ENCODE results near the gene AIG1.

AIG1 gene

GRCh38 chr6:143333749-143334520 lies 273.2 kb downstream of the AIG1 start:
- no peak for DNase-seq (ENCODE audit: low spot score)

GRCh38 chr6:143335865-143336264 lies 275.2 kb downstream of the AIG1 start:
- peak overlapping the region; percentile 97 for H3K27ac ChIP-seq (ENCODE audit: poor library complexity, severe bottlenecking)
- H3K36me3 ChIP-seq (ENCODE audit: low read depth), result peaks cover 21% of the 10 kb centered on the region
- no peaks in the 10 kb centered on the region for H3K27me3 ChIP-seq (ENCODE audit: insufficient read depth, poor library complexity, severe bottlenecking)
- H3K4me3 ChIP-seq (ENCODE audit: severe bottlenecking), result no peak overlapping the region
- ATAC-seq (ENCODE audit: low read depth) (no peak), DNase-seq (ENCODE audit: low spot score) (no peak)
- no peaks in the 10 kb centered on the region for H3K9me3 ChIP-seq (ENCODE audit: severe bottlenecking)
- TF ChIP-seq CTCF (IDR thresholded peaks at IDR 0.05; ENCODE audit: poor library complexity, severe bottlenecking), result no peak
- H3K4me1 ChIP-seq (ENCODE audit: insufficient read depth, poor library complexity, severe bottlenecking), result peaks cover 59% of the 10 kb centered on the region

More at GRCh38 chr6:143333749-143334520, 273.2 kb downstream of the AIG1 start:
- peaks cover 69% of the 10 kb centered on the region for H3K4me1 ChIP-seq (ENCODE audit: insufficient read depth, poor library complexity, severe bottlenecking)
- H3K27me3 ChIP-seq (ENCODE audit: insufficient read depth, poor library complexity, severe bottlenecking), result no peaks in the 10 kb centered on the region
- no peaks in the 10 kb centered on the region for H3K9me3 ChIP-seq (ENCODE audit: severe bottlenecking)
- H3K4me3 ChIP-seq (ENCODE audit: severe bottlenecking), result no peak overlapping the region
- peaks cover 21% of the 10 kb centered on the region for H3K36me3 ChIP-seq (ENCODE audit: low read depth)
- peak overlapping the region; percentile 97 for H3K27ac ChIP-seq (ENCODE audit: poor library complexity, severe bottlenecking)
- no peak for ATAC-seq (ENCODE audit: low read depth)
- TF ChIP-seq CTCF (IDR thresholded peaks at IDR 0.05; ENCODE audit: poor library complexity, severe bottlenecking), result no peak

- peak; percentile 31; the same call in 2 of the 3 replicates for ATAC-seq (ENCODE audit: low read depth)
- Histone ChIP-seq H3K4me1 (ENCODE audit: insufficient read depth, poor library complexity, severe bottlenecking) (peaks cover 59% of the 10 kb centered on the region), H3K36me3 (ENCODE audit: low read depth) (peaks cover 21% of the 10 kb centered on the region), H3K27ac (ENCODE audit: poor library complexity, severe bottlenecking) (peak overlapping the region; percentile 97), H3K9me3 (ENCODE audit: severe bottlenecking) (no peaks in the 10 kb centered on the region), H3K27me3 (ENCODE audit: insufficient read depth, poor library complexity, severe bottlenecking) (no peaks in the 10 kb centered on the region), H3K4me3 (ENCODE audit: severe bottlenecking) (no peak overlapping the region)
- no peak for TF ChIP-seq CTCF (IDR thresholded peaks at IDR 0.05; ENCODE audit: poor library complexity, severe bottlenecking)
- DNase-seq (ENCODE audit: low spot score), result no peak
Observed at GRCh38 chr6:143336446-143337152, 275.9 kb downstream of the AIG1 start.

GRCh38 chr6:143337201-143337949 lies 276.7 kb downstream of the AIG1 start:
- DNase-seq (ENCODE audit: low spot score) (no peak), ATAC-seq (ENCODE audit: low read depth) (no peak)
- TF ChIP-seq CTCF (IDR thresholded peaks at IDR 0.05; ENCODE audit: poor library complexity, severe bottlenecking), result peak; percentile 35

More at GRCh38 chr6:143337201-143337949, 276.7 kb downstream of the AIG1 start:
- H3K4me3 ChIP-seq (ENCODE audit: severe bottlenecking), result no peak overlapping the region
- peaks cover 57% of the 10 kb centered on the region for H3K4me1 ChIP-seq (ENCODE audit: insufficient read depth, poor library complexity, severe bottlenecking)
- peak overlapping the region; percentile 97 for H3K27ac ChIP-seq (ENCODE audit: poor library complexity, severe bottlenecking)
- no peaks in the 10 kb centered on the region for H3K27me3 ChIP-seq (ENCODE audit: insufficient read depth, poor library complexity, severe bottlenecking)
- no peaks in the 10 kb centered on the region for H3K9me3 ChIP-seq (ENCODE audit: severe bottlenecking)
- peaks cover 21% of the 10 kb centered on the region for H3K36me3 ChIP-seq (ENCODE audit: low read depth)

Measured in RWPE2 (cell line).